ENCODE measurements around the gene PTPRT. TPM values are rescaled to one million over a fixed set of nuclear protein-coding genes. Genes with fewer than 3 reads are reported as not detected.

Gene PTPRT
- total RNA-seq, 1 experiment from 2014 or later, result not detected

- no peaks in the 10 kb centered on the region for H3K36me3 ChIP-seq (ENCODE audit: control insufficient read depth in 1 of 2, insufficient read depth in 2 of 2, low read length in 2 of 2)
Measured at GRCh38 chr20:43023836-43024235, 165.9 kb downstream of the PTPRT start.

More at GRCh38 chr20:43023836-43024235, 165.9 kb downstream of the PTPRT start:
- TF ChIP-seq ZFX (IDR thresholded peaks at IDR 0.05) (no peak), CTCF (IDR thresholded peaks at IDR 0.05 in 2 of 3, conservative IDR thresholded peaks at IDR 0.05 in 1 of 3; ENCODE audit: borderline replicate concordance in 1 of 3, insufficient read depth in 1 of 3, low read depth in 2 of 3, low read length in 2 of 3) (no peak), EZH2phosphoT487 (IDR thresholded peaks at IDR 0.05; ENCODE audit: borderline replicate concordance) (no peak), REST (IDR thresholded peaks at IDR 0.05; ENCODE audit: low read depth) (no peak), CBX3 (IDR thresholded peaks at IDR 0.05; ENCODE audit: low read depth) (no peak), FOSL1 (IDR thresholded peaks at IDR 0.05; ENCODE audit: low read depth) (no peak), EGR1 (IDR thresholded peaks at IDR 0.05; ENCODE audit: low read depth) (no peak)
- no peaks in the 10 kb centered on the region for H3K79me2 ChIP-seq (ENCODE audit: insufficient read depth, low read length)
- intact Hi-C loops (cut with micrococcal nuclease), result no loop called here
- H3K9me2 ChIP-seq (ENCODE audit: insufficient read depth), result no peaks in the 10 kb centered on the region
- ATAC-seq (no peak), DNase-seq (ENCODE audit: low read depth, low spot score) (no peak)
- no peak overlapping the region for H3K9ac ChIP-seq (ENCODE audit: low read length)
- no peak overlapping the region for H3K4me2 ChIP-seq (ENCODE audit: low read length)
- H3K4me3 ChIP-seq (replicated peaks in 1 of 2; ENCODE audit: low read depth in 1 of 2, low read length in 2 of 2), result no peak overlapping the region
- no peaks in the 10 kb centered on the region for H4K20me1 ChIP-seq (ENCODE audit: insufficient read depth)
- H2AFZ ChIP-seq (ENCODE audit: low read depth, low read length, poor library complexity, severe bottlenecking), result no peak overlapping the region
- no peak overlapping the region for H3K27ac ChIP-seq (ENCODE audit: low read depth, low read length)
- CTCF ChIA-PET, result no interaction called here
- no TSS peak for BruUV-seq (replicated peaks)
- H3K27me3 ChIP-seq (ENCODE audit: insufficient read depth, low read length), result no peaks in the 10 kb centered on the region
- no peaks in the 10 kb centered on the region for H3K4me1 ChIP-seq (ENCODE audit: control insufficient read depth in 1 of 2, insufficient read depth in 2 of 2, low read length in 2 of 2)
- RAD21 ChIA-PET (ENCODE audit: low non-redundant PET in 1 of 2, low total read pairs in 2 of 2, uncharacterized antibody in 2 of 2, unreplicated experiment in 2 of 2), result no interaction called here
- POLR2A ChIA-PET, result no interaction called here
- peaks cover 0 to 18% of the 10 kb centered on the region in 2 experiments; a peak in 2 of 4 replicates for H3K9me3 ChIP-seq (ENCODE audit: control insufficient read depth in 1 of 2, insufficient read depth in 1 of 2, low read depth in 1 of 2, low read length in 2 of 2)

All from HCT116 (cell line).